GM12878 (cell line): ENCODE results near the gene AOPEP. TPM values are rescaled to one million over a fixed set of nuclear protein-coding genes. Genes with fewer than 3 reads are reported as not detected.

Experiments
- ATAC-seq: fragments of 200-7000 bp; cut with Tn5 transposase; 3 replicates; pipeline ENCODE4 v1.9.1; 2020; ENCODE audit warnings: mild to moderate bottlenecking, moderate library complexity
- BruUV-seq: library from RNA; stranded (reverse); fragments of 400-500 nt; replicated peaks from 2 replicates; lab custom pipeline; 2021; lab: Mats Ljungman, UMichigan
- CTCF ChIA-PET: fragments of 300-600 bp; sonication (Branson Sonifier 250); formaldehyde crosslinking; extraction: SDS; loops from one replicate; lab custom pipeline; 2021; ENCODE audit warnings: inconsistent platforms; lab: Yijun Ruan, JAX
- POLR2A ChIA-PET: fragments of 350-600 bp; formaldehyde crosslinking; extraction: SDS; loops from one replicate; lab custom pipeline; 2021; ENCODE audit warnings: inconsistent platforms; lab: Charles Lee
- RAD21 ChIA-PET: fragments of 300-600 bp; sonication (Branson Sonifier 250); formaldehyde crosslinking; loops from one replicate; lab custom pipeline; 2023; ENCODE audit warnings: antibody characterized with exemption; ENCODE audit not compliant: unreplicated experiment; lab: Charles Lee
- SMC1A ChIA-PET: fragments of 300-600 bp; sonication (Branson Sonifier 250); formaldehyde crosslinking; loops from one replicate; lab custom pipeline; 2023; ENCODE audit not compliant: unreplicated experiment, uncharacterized antibody; lab: Charles Lee
- DNase-seq: peaks from one replicate; pipeline ENCODE4 v3.0.0-alpha.2; 2011; ENCODE audit warnings: low read depth, low spot score
- FAIRE-seq: peaks from 3 replicates; lab custom pipeline; 2011; peaks lifted over from hg19 to GRCh38; lab: Jason Lieb, UNC
- H2AFZ ChIP-seq: 2 replicates; pipeline ENCODE4 v1.6.0; 2011; ENCODE audit warnings: low read depth, low read length, control low read depth; ENCODE audit not compliant: control insufficient read depth
- H3K27ac ChIP-seq: 2 replicates; pipeline ENCODE4 v1.5.1; 2011; ENCODE audit warnings: control low read depth; ENCODE audit not compliant: control insufficient read depth, insufficient read depth
- H3K27me3 ChIP-seq, 2 experiments: replicated peaks in 1 of 2; 2 replicates each; pipeline versions ENCODE4 v1.6.0 to v1.6.1; 2011; ENCODE audit warnings: low read length in 1 of 2; ENCODE audit not compliant: control insufficient read depth in 2 of 2, insufficient read depth in 2 of 2
- H3K36me3 ChIP-seq, 2 experiments: 2 replicates each; pipeline ENCODE4 v1.5.1; 2011; ENCODE audit warnings: low read length in 1 of 2; ENCODE audit not compliant: control insufficient read depth in 2 of 2, insufficient read depth in 2 of 2
- H3K4me1 ChIP-seq: 2 replicates; pipeline ENCODE4 v1.6.1; 2011; ENCODE audit warnings: mild to moderate bottlenecking, low read length, moderate library complexity, mixed read lengths; ENCODE audit not compliant: control insufficient read depth, insufficient read depth
- H3K4me2 ChIP-seq: 2 replicates; pipeline ENCODE4 v1.6.0; 2011; ENCODE audit warnings: control low read depth; ENCODE audit not compliant: control insufficient read depth, insufficient read depth
- H3K4me3 ChIP-seq: fragments of 200-600 bp; sonication (generic); 2 replicates; pipeline ENCODE4 v1.5.1; 2016
- H3K79me2 ChIP-seq: 2 replicates; pipeline ENCODE4 v1.6.0; 2011; ENCODE audit warnings: low read length; ENCODE audit not compliant: control insufficient read depth, insufficient read depth
- H3K9ac ChIP-seq: 2 replicates; pipeline ENCODE4 v1.8.0; 2011; ENCODE audit warnings: low read length, control low read depth, mixed read lengths; ENCODE audit not compliant: control insufficient read depth, insufficient read depth
- H3K9me3 ChIP-seq: replicated peaks from 3 replicates; pipeline ENCODE4 v1.5.1; 2011; ENCODE audit warnings: mild to moderate bottlenecking, low read length; ENCODE audit not compliant: control insufficient read depth, insufficient read depth
- H4K20me1 ChIP-seq: 2 replicates; pipeline ENCODE4 v1.6.0; 2011; ENCODE audit not compliant: control insufficient read depth, insufficient read depth
- ZNF592 ChIP-seq: fragments of 450-650 bp; IDR thresholded peaks from 2 replicates; pipeline ENCODE4 v1.6.1; 2017; ENCODE audit warnings: mild to moderate bottlenecking, moderate library complexity
- WGBS: methylation state at CpG from one replicate; pipeline ENCODE4 v1.1.6; 2016; ENCODE audit warnings: low lambda C conversion rate; ENCODE audit not compliant: insufficient replicate concordance, insufficient coverage; ENCODE audit errors: missing lambda C conversion rate; 5-methylcytosine and 5-hydroxymethylcytosine counted together
- in situ Hi-C: fragments of 300-500 bp; cut with MboI; formaldehyde crosslinking; loops from 9 replicates; pipeline ENCODE4 v1.14.3; 2018; ENCODE audit warnings: mixed read lengths
- intact Hi-C: fragments of 100-400 bp; cut with micrococcal nuclease; formaldehyde crosslinking; loops from one replicate; pipeline ENCODE4 v1.14.2; 2022; ENCODE audit not compliant: unreplicated experiment
- polyA plus RNA-seq, 11 experiments: library from polyadenylated mRNA; depleted of rRNA in 4 of 11; unstranded in 6 of 11; stranded (reverse) in 5 of 11; fragments of >200 nt; fragmentation: Nextera tagmentation in 4 of 11; fragmentation: Illumina TruSeq in 1 of 11; extraction: Ambion mirVana in 4 of 11; extraction: Trizol in 1 of 11; gene quantifications; 1 replicate in 1 of 11; 2 replicates in 10 of 11; pipeline versions ENCODE4 v1.2.1 to v1.2.3, GENCODE V29; 2011 to 2016; ENCODE audit warnings: inconsistent platforms in 2 of 11, missing spikeins in 2 of 11, low read depth in 1 of 11
- total RNA-seq, 4 experiments: library from RNA; depleted of rRNA in 3 of 4; stranded (reverse); fragments of >200 nt in 3 of 4; fragmentation: Illumina TruSeq in 1 of 4; extraction: Trizol in 1 of 4; gene quantifications; 2 replicates each; pipeline versions ENCODE4 v1.2.1 to v1.2.3, GENCODE V29; 2013 to 2021

AOPEP gene
- total and polyA plus RNA-seq, 10 of the 15 experiments (the other 5 are each of a cell fraction or from before 2014, with no cell fraction given), result 2.3 to 16.9 (median 10.1) TPM

GRCh38 chr9:94783928-94784327 lies 57.4 kb downstream of the AOPEP start:
- intact Hi-C loops, result loop anchor here (1.0 to 10.0 kb wide), 6 partner anchors 78 to 483 kb away; no protein-coding TSS in a partner anchor
- ChIA-PET RAD21 (interaction anchor here (0.7 to 6.2 kb wide), 13 partner anchors 10 to 384 kb away, joined by 3 to 81 read pairs (median 5); no protein-coding TSS in a partner anchor), CTCF (interaction anchor here (0.5 to 7.5 kb wide), 25 partner anchors 9 to 405 kb away, joined by 3 to 196 read pairs (median 4); no protein-coding TSS in a partner anchor), POLR2A (interaction anchor here (1.1 kb wide), 1 partner anchor 12 kb away, joined by 3 read pairs; no protein-coding TSS in a partner anchor), SMC1A (interaction anchor here (0.6 to 6.3 kb wide), 17 partner anchors 10 to 1368 kb away, joined by 3 to 95 read pairs (median 5); no protein-coding TSS in a partner anchor)
- H3K36me3 ChIP-seq, result no peaks in the 10 kb centered on the region
- ATAC-seq, result no peak
- H3K27me3 ChIP-seq, result no peaks in the 10 kb centered on the region
- H3K9ac ChIP-seq, result no peak overlapping the region
- WGBS, result 95% methylated on average over 2 of the region's 2 CpGs
- H3K79me2 ChIP-seq, result no peaks in the 10 kb centered on the region
- in situ Hi-C loops, result loop anchor here (10.0 kb wide), 1 partner anchor 131 kb away; no protein-coding TSS in a partner anchor
- no peak overlapping the region for H3K27ac ChIP-seq
- no peaks in the 10 kb centered on the region for H4K20me1 ChIP-seq
- H3K4me2 ChIP-seq, result no peak overlapping the region
- H2AFZ ChIP-seq, result no peak overlapping the region
- BruUV-seq, result no TSS peak
- H3K9me3 ChIP-seq, result no peaks in the 10 kb centered on the region
- no peaks in the 10 kb centered on the region for H3K4me1 ChIP-seq
- FAIRE-seq, result no peak
- no peak overlapping the region for H3K4me3 ChIP-seq
- TF ChIP-seq ZNF592, result no peak
- no peak for DNase-seq
